SK-N-SH (cell line): ENCODE results near the gene PPP1R15B. TPM values are rescaled to one million over a fixed set of nuclear protein-coding genes. Genes with fewer than 3 reads are reported as not detected.

ENCODE experiments used
- CTCF ChIA-PET: fragments of 300-600, 350-600 bp; formaldehyde crosslinking; extraction: SDS; loops from one replicate; lab custom pipeline; 2021; lab: Yijun Ruan, JAX
- POLR2A ChIA-PET: fragments of 350-600 bp; sonication (Branson Sonifier 250); formaldehyde crosslinking; extraction: SDS; loops from one replicate; lab custom pipeline; 2020; ENCODE audit warnings: antibody characterized with exemption, inconsistent platforms; lab: Yijun Ruan, JAX
- DNase-seq: peaks from one replicate; pipeline ENCODE4 v3.0.0; 2012
- H2AFZ ChIP-seq: fragments of 200-600 bp; sonication (generic); 2 replicates; pipeline ENCODE4 v1.8.1; 2016; ENCODE audit warnings: antibody characterized with exemption, mild to moderate bottlenecking, low read depth
- H3F3A ChIP-seq: fragments of 200-600 bp; sonication (generic); replicated peaks from 2 replicates; pipeline ENCODE3; 2016; ENCODE audit warnings: antibody characterized with exemption, mild to moderate bottlenecking; ENCODE audit not compliant: insufficient read depth
- H3K27ac ChIP-seq, 2 experiments: fragments of 200-500 bp in 1 of 2; fragments of 200-600 bp in 1 of 2; sonication (Bioruptor generic) in 1 of 2; sonication (generic), shearing (Covaris generic) in 1 of 2; 2 replicates each; pipeline versions ENCODE4 v1.5.1 to v1.6.1; 2014 to 2016; ENCODE audit warnings: low read depth in 2 of 2, inconsistent platforms in 1 of 2, low read length in 1 of 2, mild to moderate bottlenecking in 1 of 2, mixed read lengths in 1 of 2
- H3K27me3 ChIP-seq: fragments of 200-600 bp; sonication (generic), shearing (Covaris generic); 2 replicates; pipeline ENCODE4 v1.6.1; 2016; ENCODE audit warnings: mixed run types; ENCODE audit not compliant: insufficient read depth
- H3K36me3 ChIP-seq, 2 experiments: fragments of 200-500 bp in 1 of 2; fragments of 200-600 bp in 1 of 2; sonication (Bioruptor generic) in 1 of 2; sonication (generic) in 1 of 2; replicated peaks in 1 of 2; 2 replicates each; pipeline versions ENCODE3 to v1.5.1; 2014 to 2016; ENCODE audit warnings: low read length in 1 of 2, mild to moderate bottlenecking in 1 of 2; ENCODE audit not compliant: insufficient read depth in 2 of 2, control insufficient read depth in 1 of 2
- H3K4me1 ChIP-seq, 2 experiments: fragments of 200-500 bp in 1 of 2; fragments of 200-600 bp in 1 of 2; sonication (Bioruptor generic) in 1 of 2; sonication (generic), shearing (Covaris generic) in 1 of 2; 2 replicates each; pipeline versions ENCODE4 v1.5.1 to v1.6.1; 2014 to 2016; ENCODE audit warnings: low read depth in 1 of 2, low read length in 1 of 2, mixed run types in 1 of 2; ENCODE audit not compliant: insufficient read depth in 2 of 2, control insufficient read depth in 1 of 2
- H3K4me2 ChIP-seq: fragments of 200-600 bp; sonication (generic), shearing (Covaris generic); 2 replicates; pipeline ENCODE4 v1.6.1; 2017; ENCODE audit warnings: mixed run types
- H3K4me3 ChIP-seq, 2 experiments: fragments of 200-500 bp in 1 of 2; fragments of 200-600 bp in 1 of 2; sonication (Bioruptor generic) in 1 of 2; sonication (generic), shearing (Covaris generic) in 1 of 2; 2 replicates each; pipeline versions ENCODE4 v1.5.1 to v1.8.1; 2014 to 2016; ENCODE audit warnings: low read depth in 2 of 2, inconsistent platforms in 1 of 2, low read length in 1 of 2, mild to moderate bottlenecking in 1 of 2, mixed read lengths in 1 of 2, moderate library complexity in 1 of 2
- H3K79me2 ChIP-seq: fragments of 200-600 bp; sonication (generic); 2 replicates; pipeline ENCODE4 v1.8.1; 2017; ENCODE audit warnings: mild to moderate bottlenecking; ENCODE audit not compliant: insufficient read depth
- H3K9ac ChIP-seq: fragments of 200-600 bp; sonication (generic); 2 replicates; pipeline ENCODE4 v1.6.1; 2017; ENCODE audit warnings: mixed run types
- H3K9me2 ChIP-seq: fragments of 200-600 bp; sonication (generic); 2 replicates; pipeline ENCODE4 v1.6.1; 2017; ENCODE audit warnings: mixed run types
- H3K9me3 ChIP-seq: fragments of 200-600 bp; sonication (generic); 2 replicates; pipeline ENCODE4 v1.6.1; 2017; ENCODE audit warnings: mixed run types, mild to moderate bottlenecking, moderate library complexity
- H4K20me1 ChIP-seq: fragments of 200-600 bp; sonication (generic); 2 replicates; pipeline ENCODE4 v1.6.1; 2017; ENCODE audit warnings: mild to moderate bottlenecking, mixed run types; ENCODE audit not compliant: insufficient read depth
- ELF1 ChIP-seq: IDR thresholded peaks from 2 replicates; pipeline ENCODE4 v1.4.0; 2012
- FOXJ3 ChIP-seq: sonication (generic); formaldehyde crosslinking; IDR thresholded peaks from 2 replicates; pipeline ENCODE4 v1.5.1; 2020; ENCODE audit warnings: mild to moderate bottlenecking, missing genetic modification reagents
- GABPA ChIP-seq: IDR thresholded peaks from 2 replicates; pipeline ENCODE4 v1.4.0; 2012; ENCODE audit warnings: low read depth, mild to moderate bottlenecking
- MEF2A ChIP-seq: IDR thresholded peaks from 2 replicates; pipeline ENCODE4 v1.4.0; 2012; ENCODE audit warnings: low read depth, borderline replicate concordance
- MXI1 ChIP-seq: IDR thresholded peaks from 2 replicates; pipeline ENCODE4 v1.6.1; 2012; ENCODE audit warnings: mild to moderate bottlenecking, low read depth, low read length, improper control_type of control experiment
- NFIC ChIP-seq: IDR thresholded peaks from 2 replicates; pipeline ENCODE4 v1.4.0; 2012; ENCODE audit warnings: borderline replicate concordance
- NRF1 ChIP-seq: IDR thresholded peaks from 2 replicates; pipeline ENCODE4 v1.6.1; 2012; ENCODE audit warnings: low read depth, mild to moderate bottlenecking, low read length
- POLR2AphosphoS5 ChIP-seq: IDR thresholded peaks from 2 replicates; pipeline ENCODE4 v1.6.1; 2012; ENCODE audit warnings: low read depth, low read length
- RAD21 ChIP-seq: IDR thresholded peaks from 2 replicates; pipeline ENCODE4 v1.6.1; 2012; ENCODE audit warnings: mild to moderate bottlenecking, low read length
- RFX5 ChIP-seq: IDR thresholded peaks from 2 replicates; pipeline ENCODE4 v1.6.1; 2012; ENCODE audit warnings: mild to moderate bottlenecking, improper control_type of control experiment, low read length
- SIN3A ChIP-seq: IDR thresholded peaks from 2 replicates; pipeline ENCODE4 v1.6.1; 2012; ENCODE audit warnings: low read depth, mild to moderate bottlenecking, low read length, moderate library complexity, borderline replicate concordance
- TAF1 ChIP-seq: IDR thresholded peaks from 2 replicates; pipeline ENCODE4 v1.6.1; 2012; ENCODE audit warnings: low read depth, mild to moderate bottlenecking, low read length, moderate library complexity, borderline replicate concordance
- TCF12 ChIP-seq: IDR thresholded peaks from 2 replicates; pipeline ENCODE4 v1.4.0; 2012
- YY1 ChIP-seq: IDR thresholded peaks from 2 replicates; pipeline ENCODE4 v1.4.0; 2012; ENCODE audit warnings: low read depth, mild to moderate bottlenecking
- WGBS: methylation state at CpG from one replicate; pipeline ENCODE4 v1.1.6; 2017; ENCODE audit warnings: low lambda C conversion rate; 5-methylcytosine and 5-hydroxymethylcytosine counted together
- polyA plus RNA-seq, 3 experiments: library from polyadenylated mRNA; depleted of rRNA; stranded (reverse); fragments of >200 nt; gene quantifications; 2 replicates each; pipeline ENCODE4 v1.2.3, GENCODE V29; 2012
- TF ChIP-seq, protein P1 (sequence below): fragments of 150-350 bp; IDR thresholded peaks from 2 replicates; pipeline ENCODE4 v1.6.1; 2017; ENCODE audit warnings: antibody characterized with exemption, low read length, low read depth, borderline replicate concordance
- TF ChIP-seq, protein P2 (sequence below): IDR thresholded peaks from 2 replicates; pipeline ENCODE4 v1.6.1; 2012; ENCODE audit warnings: mild to moderate bottlenecking, low read depth, low read length, moderate library complexity

The PPP1R15B gene
- polyA plus RNA-seq, 1 of the 3 experiments (the other 2 are of a cell fraction): 12.1 TPM

DNA sequence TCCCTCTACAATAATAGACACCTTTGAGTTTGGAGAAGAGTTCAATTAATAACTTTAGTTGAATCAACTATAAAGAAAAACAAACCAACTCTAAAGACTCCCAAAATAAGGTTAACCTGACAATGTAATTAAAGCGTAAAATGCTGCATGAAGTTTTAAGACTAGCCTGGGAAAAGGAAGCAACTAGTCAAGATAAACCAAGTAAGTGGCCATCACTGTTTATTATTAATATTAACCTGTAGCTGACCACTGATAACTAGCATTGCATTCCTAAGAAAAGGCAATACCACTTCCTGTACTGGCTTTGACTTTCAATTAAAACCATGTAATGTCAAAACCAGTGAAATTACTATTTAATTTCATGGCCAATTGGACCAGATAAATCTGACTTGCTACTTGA, 3.0 kb downstream of the PPP1R15B start:
- POLR2A ChIA-PET: interaction anchor here (1.1 kb wide), 1 partner anchor 10 kb away, joined by 3 read pairs; no protein-coding TSS in a partner anchor
- no peak overlapping the region; a peak in 2 of 4 replicates for H3K27ac ChIP-seq

DNA sequence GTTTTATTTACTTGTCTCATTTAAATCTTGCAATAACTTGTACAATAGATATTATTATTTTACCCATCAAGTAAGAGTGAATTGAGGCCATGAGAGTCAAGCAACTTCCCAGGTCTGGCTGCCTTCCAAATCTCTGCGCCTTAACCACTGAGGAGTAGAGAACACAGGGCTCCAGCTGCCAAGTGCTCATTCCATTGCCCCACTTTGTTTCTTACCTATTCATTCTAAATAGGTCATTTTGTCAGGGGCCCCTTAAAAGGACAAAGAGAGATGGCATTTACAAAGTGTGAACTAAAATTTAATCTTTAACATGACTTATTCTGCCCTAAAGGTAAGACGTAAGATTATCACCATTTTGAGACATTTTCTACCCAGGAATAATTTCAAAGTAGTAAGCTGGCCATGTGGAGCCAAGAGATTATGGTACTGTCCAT, 3.5 kb downstream of the PPP1R15B start:
- WGBS: 2% methylated on average over 2 of the region's 2 CpGs
- H3K9me2 ChIP-seq: no peaks in the 10 kb centered on the region
- peaks cover under 1% of the 10 kb centered on the region for H3F3A ChIP-seq
- ChIA-PET CTCF (interaction anchor here (1.0 to 5.8 kb wide), 10 partner anchors 9 to 534 kb away, joined by 3 to 60 read pairs (median 4); partner anchors contain the start of gene GOLT1A), POLR2A (interaction anchor here (1.1 kb wide), 1 partner anchor 9 kb away, joined by 3 read pairs; no protein-coding TSS in a partner anchor)
- H3K4me1 ChIP-seq: peaks cover 9 to 22% of the 10 kb centered on the region in 2 experiments; a peak in 3 of 4 replicates
- H3K9me3 ChIP-seq: no peaks in the 10 kb centered on the region
- peaks cover 88% of the 10 kb centered on the region for H3K79me2 ChIP-seq
- peak overlapping the region; percentile 78 to 89 for H3K4me3 ChIP-seq
- no peak overlapping the region for H2AFZ ChIP-seq
- no peak for TF ChIP-seq MEF2A
- TF ChIP-seq MXI1: peak; percentile 42; the same call in 1 of the 2 replicates
- TF ChIP-seq NFIC: peak; percentile 71
- H3K36me3 ChIP-seq: peaks cover 62 to 65% of the 10 kb centered on the region in 2 experiments
- peak overlapping the region; percentile 83 for H3K4me2 ChIP-seq
- H4K20me1 ChIP-seq: peaks cover 79% of the 10 kb centered on the region
- no peak overlapping the region; a peak in 1 of 4 replicates for H3K27ac ChIP-seq
- peak overlapping the region; percentile 99 for H3K9ac ChIP-seq
- DNase-seq: peak; percentile 33
- no peaks in the 10 kb centered on the region for H3K27me3 ChIP-seq

More for the DNA sequence above, 3.0 kb downstream of the PPP1R15B start:
- peaks cover 4% of the 10 kb centered on the region for H3F3A ChIP-seq
- DNase-seq: no peak
- no peaks in the 10 kb centered on the region for H3K9me2 ChIP-seq
- peak overlapping the region; percentile 83 for H3K4me2 ChIP-seq
- peak overlapping the region; percentile 78 to 89 for H3K4me3 ChIP-seq
- 0% methylated on average over 1 of the region's 1 CpG for WGBS
- CTCF ChIA-PET: interaction anchor here (0.6 to 5.8 kb wide), 10 partner anchors 11 to 533 kb away, joined by 3 to 60 read pairs (median 6); no protein-coding TSS in a partner anchor
- peaks cover 83% of the 10 kb centered on the region for H3K79me2 ChIP-seq
- H3K9me3 ChIP-seq: no peaks in the 10 kb centered on the region
- no peaks in the 10 kb centered on the region for H3K27me3 ChIP-seq
- peaks cover 75% of the 10 kb centered on the region for H4K20me1 ChIP-seq
- H3K9ac ChIP-seq: peak overlapping the region; percentile 99
- H2AFZ ChIP-seq: no peak overlapping the region
- peaks cover 57 to 61% of the 10 kb centered on the region in 2 experiments for H3K36me3 ChIP-seq
- TF ChIP-seq, protein P1, sequence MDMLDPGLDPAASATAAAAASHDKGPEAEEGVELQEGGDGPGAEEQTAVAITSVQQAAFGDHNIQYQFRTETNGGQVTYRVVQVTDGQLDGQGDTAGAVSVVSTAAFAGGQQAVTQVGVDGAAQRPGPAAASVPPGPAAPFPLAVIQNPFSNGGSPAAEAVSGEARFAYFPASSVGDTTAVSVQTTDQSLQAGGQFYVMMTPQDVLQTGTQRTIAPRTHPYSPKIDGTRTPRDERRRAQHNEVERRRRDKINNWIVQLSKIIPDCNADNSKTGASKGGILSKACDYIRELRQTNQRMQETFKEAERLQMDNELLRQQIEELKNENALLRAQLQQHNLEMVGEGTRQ: no peak
- TF ChIP-seq NFIC: no peak
- TF ChIP-seq YY1: no peak
- no peak for TF ChIP-seq ELF1
- no peak for TF ChIP-seq GABPA
- TF ChIP-seq RAD21: no peak
- TF ChIP-seq NRF1: no peak
- TF ChIP-seq RFX5: no peak
- no peak for TF ChIP-seq TAF1
- TF ChIP-seq SIN3A: no peak
- TF ChIP-seq FOXJ3 (CRISPR knock-in tag): no peak
- TF ChIP-seq POLR2AphosphoS5: no peak; the same call in 1 of the 2 replicates
- TF ChIP-seq, protein P2, sequence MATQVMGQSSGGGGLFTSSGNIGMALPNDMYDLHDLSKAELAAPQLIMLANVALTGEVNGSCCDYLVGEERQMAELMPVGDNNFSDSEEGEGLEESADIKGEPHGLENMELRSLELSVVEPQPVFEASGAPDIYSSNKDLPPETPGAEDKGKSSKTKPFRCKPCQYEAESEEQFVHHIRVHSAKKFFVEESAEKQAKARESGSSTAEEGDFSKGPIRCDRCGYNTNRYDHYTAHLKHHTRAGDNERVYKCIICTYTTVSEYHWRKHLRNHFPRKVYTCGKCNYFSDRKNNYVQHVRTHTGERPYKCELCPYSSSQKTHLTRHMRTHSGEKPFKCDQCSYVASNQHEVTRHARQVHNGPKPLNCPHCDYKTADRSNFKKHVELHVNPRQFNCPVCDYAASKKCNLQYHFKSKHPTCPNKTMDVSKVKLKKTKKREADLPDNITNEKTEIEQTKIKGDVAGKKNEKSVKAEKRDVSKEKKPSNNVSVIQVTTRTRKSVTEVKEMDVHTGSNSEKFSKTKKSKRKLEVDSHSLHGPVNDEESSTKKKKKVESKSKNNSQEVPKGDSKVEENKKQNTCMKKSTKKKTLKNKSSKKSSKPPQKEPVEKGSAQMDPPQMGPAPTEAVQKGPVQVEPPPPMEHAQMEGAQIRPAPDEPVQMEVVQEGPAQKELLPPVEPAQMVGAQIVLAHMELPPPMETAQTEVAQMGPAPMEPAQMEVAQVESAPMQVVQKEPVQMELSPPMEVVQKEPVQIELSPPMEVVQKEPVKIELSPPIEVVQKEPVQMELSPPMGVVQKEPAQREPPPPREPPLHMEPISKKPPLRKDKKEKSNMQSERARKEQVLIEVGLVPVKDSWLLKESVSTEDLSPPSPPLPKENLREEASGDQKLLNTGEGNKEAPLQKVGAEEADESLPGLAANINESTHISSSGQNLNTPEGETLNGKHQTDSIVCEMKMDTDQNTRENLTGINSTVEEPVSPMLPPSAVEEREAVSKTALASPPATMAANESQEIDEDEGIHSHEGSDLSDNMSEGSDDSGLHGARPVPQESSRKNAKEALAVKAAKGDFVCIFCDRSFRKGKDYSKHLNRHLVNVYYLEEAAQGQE: no peak
- TF ChIP-seq MXI1: no peak
- no peak for TF ChIP-seq TCF12
- peaks cover 9 to 22% of the 10 kb centered on the region in 2 experiments; a peak in 3 of 4 replicates for H3K4me1 ChIP-seq
